ENCODE measurements around the gene HLF.

- TF ChIP-seq CTCF (IDR thresholded peaks at IDR 0.05) (no peak), POLR2AphosphoS5 (IDR thresholded peaks at IDR 0.05; ENCODE audit: insufficient read depth in 1 of 2, low read depth in 1 of 2) (no peak), POLR2A (IDR thresholded peaks at IDR 0.05) (no peak)
Measured at GRCh38 chr17:55219934-55220333, 44.8 kb upstream of the HLF start.

Data from vagina (tissue), 2 donors.